ENCODE data around the gene ITGB6.

GRCh38 chr2:160242893-160243564 lies 43.0 kb upstream of the ITGB6 start:
- TF ChIP-seq POLR2AphosphoS5 (IDR thresholded peaks at IDR 0.05; ENCODE audit: low read depth, low read length) (no peak), CTCF (IDR thresholded peaks at IDR 0.05; ENCODE audit: control extremely low read depth in 1 of 3, insufficient read depth in 1 of 3, low read depth in 1 of 3, low read length in 3 of 3) (no peak), YY1 (IDR thresholded peaks at IDR 0.05; ENCODE audit: low read depth, low read length) (no peak), EZH2 (IDR thresholded peaks at IDR 0.05; ENCODE audit: low read depth, low read length, severe bottlenecking) (no peak), BACH1 (IDR thresholded peaks at IDR 0.05; ENCODE audit: low read length) (no peak), POLR2A (IDR thresholded peaks at IDR 0.05; ENCODE audit: control extremely low read depth in 1 of 2, low read depth in 2 of 2, low read length in 2 of 2) (no peak), USF2 (IDR thresholded peaks at IDR 0.05; ENCODE audit: low read length) (no peak), CREB1 (IDR thresholded peaks at IDR 0.05) (no peak), CTBP2 (IDR thresholded peaks at IDR 0.05; ENCODE audit: borderline replicate concordance, insufficient read depth, insufficient read length, low read length) (no peak), RFX5 (IDR thresholded peaks at IDR 0.05; ENCODE audit: borderline replicate concordance, low read depth, low read length) (no peak), TAF1 (IDR thresholded peaks at IDR 0.05; ENCODE audit: low read depth, low read length) (no peak), MAX (IDR thresholded peaks at IDR 0.05) (no peak)

All from H1 (cell line).